GM19372 (cell line): Measurements from ENCODE around the gene PGAM1.
"Not testable (repeated sequence)": the region's sequence is repeated elsewhere in the genome, so short reads cannot be mapped to it uniquely, and the experiment has no call there.

Experiments used
- ATAC-seq: cut with Tn5 transposase; IDR thresholded peaks from one replicate; pipeline ENCODE4 v1.9.1; 2021; ENCODE audit warnings: mild to moderate bottlenecking, low read depth, moderate library complexity; ENCODE audit not compliant: unreplicated experiment

Gene PGAM1

GRCh38 chr10:97454330-97455036, 28.5 kb downstream of the PGAM1 start:
- ATAC-seq, result no peak

- no peak for ATAC-seq
These were observed 30.2 kb downstream of the PGAM1 start for GRCh38 chr10:97456034-97456685.

DNA sequence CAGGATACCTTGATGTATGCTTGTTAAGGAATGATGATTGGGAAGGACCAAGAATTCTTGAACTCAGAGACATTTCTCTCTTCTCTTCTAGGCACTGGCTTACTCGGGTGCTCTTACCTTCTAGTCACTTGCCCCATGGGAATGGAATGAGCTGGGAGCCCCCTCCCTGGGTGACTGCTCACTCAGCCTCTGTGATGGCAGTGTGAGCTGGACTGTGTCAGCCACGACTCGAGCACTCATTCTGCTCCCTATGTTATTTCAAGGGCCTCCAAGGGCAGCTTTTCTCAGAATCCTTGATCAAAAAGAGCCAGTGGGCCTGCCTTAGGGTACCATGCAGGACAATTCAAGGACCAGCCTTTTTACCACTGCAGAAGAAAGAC, 30.7 kb downstream of the PGAM1 start:
- ATAC-seq, result no peak

DNA sequence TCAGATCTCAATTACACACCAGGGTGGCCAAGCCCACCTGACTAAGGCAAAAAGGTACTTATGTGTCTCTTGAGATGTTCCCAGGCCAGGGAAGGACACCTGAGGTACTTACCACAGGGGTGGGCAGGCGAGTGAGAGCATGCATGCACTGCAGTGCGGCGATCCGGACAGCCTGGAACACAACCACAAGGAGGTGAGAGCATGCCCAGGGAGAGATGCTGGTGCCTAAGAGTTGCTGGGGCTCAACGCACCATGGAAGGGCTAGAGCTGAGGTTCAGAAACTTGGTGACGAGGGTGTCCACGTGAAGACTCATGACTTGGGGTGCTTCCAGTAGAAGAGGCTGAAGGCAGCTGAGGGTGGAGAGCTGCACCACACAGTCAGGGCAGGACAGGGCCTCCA, 33.1 kb downstream of the PGAM1 start:
- no peak for ATAC-seq

DNA sequence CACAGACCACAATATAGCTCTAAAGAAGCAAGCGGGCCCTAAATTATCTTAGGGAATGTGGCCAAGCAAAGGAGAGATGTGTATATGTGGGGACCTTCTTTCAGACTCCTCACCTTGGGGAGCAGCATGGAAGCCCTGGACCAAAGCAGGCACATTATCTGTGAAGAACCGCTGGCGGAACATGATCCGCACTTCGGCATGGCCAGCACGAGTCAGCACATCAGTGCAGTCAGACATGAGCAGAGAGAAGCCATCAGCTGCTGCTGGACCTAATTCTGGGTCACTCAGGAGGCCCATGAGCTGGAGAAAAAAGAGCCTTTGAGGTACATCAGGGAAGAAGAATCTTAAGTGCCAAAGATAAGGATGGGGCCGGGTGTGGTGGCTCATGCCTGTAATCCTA, 33.9 kb downstream of the PGAM1 start:
- no peak for ATAC-seq

DNA sequence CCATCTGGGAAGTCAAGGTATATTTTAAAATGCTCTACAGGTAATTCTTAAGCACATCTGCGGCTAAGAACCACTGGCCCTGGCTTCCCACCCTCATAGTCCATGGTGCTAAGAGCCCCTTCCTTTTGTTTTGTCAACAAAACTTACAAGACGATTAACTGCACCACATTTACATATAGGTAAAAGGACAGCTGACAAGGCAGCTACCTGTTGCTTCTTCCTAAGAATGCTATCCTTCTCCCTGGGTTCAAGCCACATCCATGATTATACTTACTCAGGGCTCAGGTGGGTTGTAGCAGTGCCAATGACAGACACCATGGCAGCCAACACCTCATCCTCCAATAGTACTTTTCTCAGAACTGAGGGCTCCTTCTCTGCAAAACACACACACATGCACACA, 36.3 kb downstream of the PGAM1 start:
- ATAC-seq, result no peak

GRCh38 chr10:97463363-97464132, 37.6 kb downstream of the PGAM1 start:
- ATAC-seq, result no peak

DNA sequence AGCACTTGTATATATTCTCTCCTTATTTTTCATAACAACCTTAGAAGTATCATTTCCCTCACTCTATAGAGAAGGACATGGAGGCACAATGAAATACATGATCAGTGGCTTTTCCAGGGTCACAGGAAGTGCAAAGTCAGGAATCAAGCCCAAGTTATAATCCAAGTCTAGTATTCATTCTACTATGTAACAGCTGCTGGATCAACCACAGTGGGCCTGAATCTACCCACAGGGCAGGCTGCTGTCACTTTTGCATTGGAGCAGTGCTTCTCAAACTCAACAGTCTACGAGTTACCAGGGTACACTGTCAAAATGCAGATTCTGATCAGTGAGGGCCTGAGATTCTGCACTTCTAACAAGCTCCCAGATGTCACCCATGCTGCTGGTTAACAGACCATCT, 38.2 kb downstream of the PGAM1 start:
- no peak for ATAC-seq

- no peak for ATAC-seq
These were observed 40.0 kb downstream of the PGAM1 start for GRCh38 chr10:97465982-97466381.

- ATAC-seq, result no peak
These were observed 40.8 kb downstream of the PGAM1 start for GRCh38 chr10:97466755-97467154.

DNA sequence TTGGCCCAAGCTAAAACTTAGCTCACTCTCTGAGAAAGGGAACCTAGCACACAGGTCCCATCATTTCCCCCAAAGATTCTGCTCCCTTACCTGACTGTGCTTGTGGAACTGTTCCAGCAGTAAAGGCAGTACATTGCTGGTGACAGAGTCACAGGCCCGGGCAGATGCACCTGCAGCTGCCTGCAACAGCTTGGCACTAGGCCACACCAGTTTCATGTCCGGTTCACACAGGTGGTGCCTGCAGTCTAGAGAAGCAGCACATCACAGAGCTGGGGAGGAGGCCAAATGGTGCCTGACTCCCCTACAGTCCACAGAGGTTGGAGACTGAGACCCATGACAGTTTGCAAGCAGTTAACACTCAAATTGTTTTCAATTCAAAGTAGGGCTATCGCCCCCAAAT, 42.2 kb downstream of the PGAM1 start:
- ATAC-seq, result peak; percentile 69

DNA sequence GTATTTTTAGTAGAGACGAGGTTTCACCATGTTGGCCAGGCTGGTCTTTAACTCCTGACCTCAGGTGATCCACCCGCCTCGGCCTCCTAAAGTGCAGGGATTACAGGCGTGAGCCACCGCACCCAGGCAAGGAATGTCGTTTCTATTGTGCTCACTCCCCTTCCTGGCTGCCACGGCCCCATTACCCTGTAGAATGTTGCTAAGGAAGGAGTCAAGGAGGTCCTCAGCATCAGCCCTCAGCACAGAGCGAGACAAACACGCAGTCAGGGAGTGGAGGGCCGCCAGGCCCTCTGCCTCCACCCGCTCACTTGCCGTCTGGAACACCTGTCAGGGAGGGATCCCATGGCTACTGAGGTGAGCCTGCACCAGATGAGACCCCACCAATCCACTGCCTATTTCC, 42.8 kb downstream of the PGAM1 start:
- ATAC-seq, result not testable (repeated sequence)

DNA sequence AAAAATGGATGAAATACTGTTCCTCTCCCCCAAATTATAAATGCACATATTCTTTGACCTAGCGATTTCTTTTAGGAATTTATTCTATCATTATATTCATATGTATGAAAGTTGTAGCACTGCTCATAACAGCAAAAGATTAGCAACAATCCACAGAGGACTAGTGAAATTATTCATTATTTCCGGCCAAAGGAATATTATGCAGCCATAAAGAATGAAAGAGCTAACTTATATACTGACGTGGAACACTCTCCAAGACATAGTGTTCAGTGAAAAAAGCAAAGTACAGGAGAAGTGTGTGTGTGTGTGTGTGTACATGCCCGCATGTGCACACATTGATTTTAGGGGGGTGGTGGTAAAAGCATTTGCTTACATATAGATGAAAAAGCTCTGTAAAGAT, 48.9 kb downstream of the PGAM1 start:
- ATAC-seq, result no peak

GRCh38 chr10:97475936-97476594, 50.1 kb downstream of the PGAM1 start:
- ATAC-seq, result no peak

DNA sequence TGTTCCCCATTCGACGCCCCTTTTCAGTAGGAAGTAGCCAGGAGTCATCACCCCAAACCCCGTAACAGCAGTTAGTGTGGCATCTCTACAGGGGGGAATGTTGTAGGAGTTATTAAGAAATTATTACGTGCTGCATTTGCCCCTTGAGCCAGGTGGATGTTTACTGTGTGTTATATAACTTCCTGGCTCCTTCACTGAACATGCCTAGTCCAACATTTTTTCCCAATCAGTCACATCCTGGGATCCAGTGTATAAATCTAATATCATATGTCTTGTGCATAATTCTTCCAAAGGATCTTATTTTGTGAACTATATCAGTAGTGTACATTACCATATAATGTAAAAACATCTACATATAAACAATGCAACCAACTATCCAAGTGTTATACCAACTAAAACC, 53.4 kb downstream of the PGAM1 start:
- ATAC-seq, result not testable (repeated sequence)

GRCh38 chr10:97479939-97480338, 53.9 kb downstream of the PGAM1 start:
- no peak for ATAC-seq

GRCh38 chr10:97481071-97481470, 55.1 kb downstream of the PGAM1 start:
- no peak for ATAC-seq

DNA sequence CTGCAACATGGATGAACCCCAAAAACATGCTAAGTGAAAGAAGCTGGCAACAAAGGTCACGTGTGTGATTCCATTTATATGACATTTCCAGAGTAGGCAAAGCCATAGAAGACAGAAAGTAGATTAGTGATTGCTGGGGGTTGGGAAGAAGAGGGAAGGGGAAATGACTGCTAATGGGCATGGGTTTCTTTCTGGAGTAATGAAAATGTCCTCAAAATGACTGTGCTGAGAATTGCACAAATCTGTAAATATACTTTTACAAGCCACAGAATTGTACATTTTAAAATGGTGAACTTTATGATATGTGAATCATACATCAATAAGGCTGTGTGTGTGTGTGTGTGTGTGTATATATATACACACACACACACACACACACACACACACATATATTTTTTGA, 56.4 kb downstream of the PGAM1 start:
- no peak for ATAC-seq
